GM06990 (cell line): ENCODE data around the gene PSMB10.
A peak's percentile ranks its signal among the peaks of the same experiment; 100 is the strongest.
"Not testable (repeated sequence)": the region's sequence is repeated elsewhere in the genome, so short reads cannot be mapped to it uniquely, and the experiment has no call there.

Experiments
- DNase-seq: peaks from one replicate; pipeline ENCODE4 v3.0.0-alpha.2; 2011; ENCODE audit not compliant: insufficient read length; ENCODE audit errors: extremely low read depth
- H3K27me3 ChIP-seq: replicated peaks from 2 replicates; pipeline ENCODE4 v1.6.0; 2011; ENCODE audit warnings: low read length; ENCODE audit not compliant: control insufficient read depth, insufficient read depth
- H3K36me3 ChIP-seq: 2 replicates; pipeline ENCODE4 v1.5.1; 2011; ENCODE audit warnings: low read length; ENCODE audit not compliant: control insufficient read depth, insufficient read depth
- H3K4me3 ChIP-seq: replicated peaks from 2 replicates; pipeline ENCODE4 v1.5.1; 2011; ENCODE audit warnings: low read depth, mild to moderate bottlenecking, control low read depth, low read length
- CTCF ChIP-seq: IDR thresholded peaks from 2 replicates; pipeline ENCODE4 v1.5.1; 2011; ENCODE audit warnings: low read length, control low read depth, mild to moderate bottlenecking, inconsistent platforms; ENCODE audit not compliant: insufficient read depth, poor library complexity, severe bottlenecking

Gene PSMB10

GRCh38 chr16:67941469-67942199, 5.0 kb upstream of the PSMB10 start:
- DNase-seq = no peak
- H3K36me3 ChIP-seq = peaks cover 32% of the 10 kb centered on the region
- no peak overlapping the region for H3K4me3 ChIP-seq
- no peak for TF ChIP-seq CTCF
- H3K27me3 ChIP-seq = no peaks in the 10 kb centered on the region

- peaks cover 24% of the 10 kb centered on the region for H3K36me3 ChIP-seq
- no peak overlapping the region for H3K4me3 ChIP-seq
- no peak for DNase-seq
- H3K27me3 ChIP-seq = no peaks in the 10 kb centered on the region
- no peak for TF ChIP-seq CTCF
These were observed 3.9 kb upstream of the PSMB10 start for GRCh38 chr16:67940446-67941089.

GRCh38 chr16:67939507-67940445, 3.1 kb upstream of the PSMB10 start:
- DNase-seq = no peak
- H3K27me3 ChIP-seq = no peaks in the 10 kb centered on the region
- no peak overlapping the region for H3K4me3 ChIP-seq
- no peak for TF ChIP-seq CTCF
- H3K36me3 ChIP-seq = peaks cover 27% of the 10 kb centered on the region

GRCh38 chr16:67937713-67938112, 1.1 kb upstream of the PSMB10 start:
- peaks cover 35% of the 10 kb centered on the region for H3K36me3 ChIP-seq
- not testable (repeated sequence) for H3K4me3 ChIP-seq, DNase-seq, H3K27me3 ChIP-seq

- Histone ChIP-seq H3K27me3 (no peaks in the 10 kb centered on the region), H3K4me3 (peak overlapping the region; percentile 98), H3K36me3 (peaks cover 34% of the 10 kb centered on the region)
- no peak for DNase-seq
- TF ChIP-seq CTCF = no peak
These were observed 393 bp upstream of the PSMB10 start for GRCh38 chr16:67936880-67937605.
